ENCODE measurements around the gene WDR59.

- no peak for TF ChIP-seq POLR2A (IDR thresholded peaks at IDR 0.05)
- no peak for TF ChIP-seq CTCF (IDR thresholded peaks at IDR 0.05)
- no peak for TF ChIP-seq POLR2AphosphoS5 (IDR thresholded peaks at IDR 0.05)
Measured at GRCh38 chr16:75019007-75019406, 34.1 kb upstream of the WDR59 start.

Data from transverse colon (tissue), 4 donors.